Measurements from ENCODE around the gene N4BP2L1. TPM values are rescaled to one million over a fixed set of nuclear protein-coding genes. Genes with fewer than 3 reads are reported as not detected.

N4BP2L1 gene
- total and polyA plus RNA-seq, 4 donors = 11.0 to 64.6 (median 26.5) TPM

DNA sequence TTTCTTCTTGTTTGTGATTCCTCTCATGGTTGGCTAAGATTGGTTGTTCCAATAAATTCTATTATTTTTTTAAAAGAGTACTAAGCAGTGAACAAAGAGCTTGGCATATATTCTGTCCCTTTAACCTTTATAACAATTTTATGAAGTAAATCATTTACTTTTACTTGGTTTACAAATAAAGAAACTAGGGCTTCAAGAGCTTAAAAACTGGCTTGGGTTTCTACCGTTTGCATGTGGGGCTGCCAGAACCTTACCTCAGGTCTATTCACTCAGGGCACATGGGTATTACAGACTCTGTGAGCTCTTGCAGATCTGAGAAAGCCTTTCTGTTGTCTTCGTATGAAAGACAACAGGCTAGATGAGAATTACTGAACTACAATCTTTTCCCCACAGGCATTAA is 13.3 kb downstream of the N4BP2L1 start:
- TF ChIP-seq GABPA (IDR thresholded peaks at IDR 0.05 in 1 of 2, conservative IDR thresholded peaks at IDR 0.05 in 1 of 2) (no peak), NR2F2 (IDR thresholded peaks at IDR 0.05) (no peak), SP1 (IDR thresholded peaks at IDR 0.05) (peak; percentile 90), HNF4G (IDR thresholded peaks at IDR 0.05) (no peak), RAD21 (IDR thresholded peaks at IDR 0.05) (no peak), EGR1 (IDR thresholded peaks at IDR 0.05; ENCODE audit: low read depth in 2 of 2) (peak in 1 of 2 donors; percentile 7), YY1 (IDR thresholded peaks at IDR 0.05) (no peak), HNF4A (conservative IDR thresholded peaks at IDR 0.05) (peak in 1 of 2 donors; percentile 52), JUND (IDR thresholded peaks at IDR 0.05) (peak in 1 of 2 donors; percentile 57), RXRA (IDR thresholded peaks at IDR 0.05) (peak in 1 of 2 donors; percentile 71)
- TF ChIP-seq, protein P1, sequence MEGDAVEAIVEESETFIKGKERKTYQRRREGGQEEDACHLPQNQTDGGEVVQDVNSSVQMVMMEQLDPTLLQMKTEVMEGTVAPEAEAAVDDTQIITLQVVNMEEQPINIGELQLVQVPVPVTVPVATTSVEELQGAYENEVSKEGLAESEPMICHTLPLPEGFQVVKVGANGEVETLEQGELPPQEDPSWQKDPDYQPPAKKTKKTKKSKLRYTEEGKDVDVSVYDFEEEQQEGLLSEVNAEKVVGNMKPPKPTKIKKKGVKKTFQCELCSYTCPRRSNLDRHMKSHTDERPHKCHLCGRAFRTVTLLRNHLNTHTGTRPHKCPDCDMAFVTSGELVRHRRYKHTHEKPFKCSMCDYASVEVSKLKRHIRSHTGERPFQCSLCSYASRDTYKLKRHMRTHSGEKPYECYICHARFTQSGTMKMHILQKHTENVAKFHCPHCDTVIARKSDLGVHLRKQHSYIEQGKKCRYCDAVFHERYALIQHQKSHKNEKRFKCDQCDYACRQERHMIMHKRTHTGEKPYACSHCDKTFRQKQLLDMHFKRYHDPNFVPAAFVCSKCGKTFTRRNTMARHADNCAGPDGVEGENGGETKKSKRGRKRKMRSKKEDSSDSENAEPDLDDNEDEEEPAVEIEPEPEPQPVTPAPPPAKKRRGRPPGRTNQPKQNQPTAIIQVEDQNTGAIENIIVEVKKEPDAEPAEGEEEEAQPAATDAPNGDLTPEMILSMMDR (IDR thresholded peaks at IDR 0.05; ENCODE audit: low read depth, low read length, missing input control) = no peak
- TF ChIP-seq, protein P2, sequence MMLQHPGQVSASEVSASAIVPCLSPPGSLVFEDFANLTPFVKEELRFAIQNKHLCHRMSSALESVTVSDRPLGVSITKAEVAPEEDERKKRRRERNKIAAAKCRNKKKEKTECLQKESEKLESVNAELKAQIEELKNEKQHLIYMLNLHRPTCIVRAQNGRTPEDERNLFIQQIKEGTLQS (IDR thresholded peaks at IDR 0.05) = no peak
- TF ChIP-seq, protein P3, sequence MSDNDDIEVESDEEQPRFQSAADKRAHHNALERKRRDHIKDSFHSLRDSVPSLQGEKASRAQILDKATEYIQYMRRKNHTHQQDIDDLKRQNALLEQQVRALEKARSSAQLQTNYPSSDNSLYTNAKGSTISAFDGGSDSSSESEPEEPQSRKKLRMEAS (IDR thresholded peaks at IDR 0.05) = peak; percentile 31
- TF ChIP-seq, protein P4, sequence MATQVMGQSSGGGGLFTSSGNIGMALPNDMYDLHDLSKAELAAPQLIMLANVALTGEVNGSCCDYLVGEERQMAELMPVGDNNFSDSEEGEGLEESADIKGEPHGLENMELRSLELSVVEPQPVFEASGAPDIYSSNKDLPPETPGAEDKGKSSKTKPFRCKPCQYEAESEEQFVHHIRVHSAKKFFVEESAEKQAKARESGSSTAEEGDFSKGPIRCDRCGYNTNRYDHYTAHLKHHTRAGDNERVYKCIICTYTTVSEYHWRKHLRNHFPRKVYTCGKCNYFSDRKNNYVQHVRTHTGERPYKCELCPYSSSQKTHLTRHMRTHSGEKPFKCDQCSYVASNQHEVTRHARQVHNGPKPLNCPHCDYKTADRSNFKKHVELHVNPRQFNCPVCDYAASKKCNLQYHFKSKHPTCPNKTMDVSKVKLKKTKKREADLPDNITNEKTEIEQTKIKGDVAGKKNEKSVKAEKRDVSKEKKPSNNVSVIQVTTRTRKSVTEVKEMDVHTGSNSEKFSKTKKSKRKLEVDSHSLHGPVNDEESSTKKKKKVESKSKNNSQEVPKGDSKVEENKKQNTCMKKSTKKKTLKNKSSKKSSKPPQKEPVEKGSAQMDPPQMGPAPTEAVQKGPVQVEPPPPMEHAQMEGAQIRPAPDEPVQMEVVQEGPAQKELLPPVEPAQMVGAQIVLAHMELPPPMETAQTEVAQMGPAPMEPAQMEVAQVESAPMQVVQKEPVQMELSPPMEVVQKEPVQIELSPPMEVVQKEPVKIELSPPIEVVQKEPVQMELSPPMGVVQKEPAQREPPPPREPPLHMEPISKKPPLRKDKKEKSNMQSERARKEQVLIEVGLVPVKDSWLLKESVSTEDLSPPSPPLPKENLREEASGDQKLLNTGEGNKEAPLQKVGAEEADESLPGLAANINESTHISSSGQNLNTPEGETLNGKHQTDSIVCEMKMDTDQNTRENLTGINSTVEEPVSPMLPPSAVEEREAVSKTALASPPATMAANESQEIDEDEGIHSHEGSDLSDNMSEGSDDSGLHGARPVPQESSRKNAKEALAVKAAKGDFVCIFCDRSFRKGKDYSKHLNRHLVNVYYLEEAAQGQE (IDR thresholded peaks at IDR 0.05) = peak; percentile 72
- TF ChIP-seq, protein P5, sequence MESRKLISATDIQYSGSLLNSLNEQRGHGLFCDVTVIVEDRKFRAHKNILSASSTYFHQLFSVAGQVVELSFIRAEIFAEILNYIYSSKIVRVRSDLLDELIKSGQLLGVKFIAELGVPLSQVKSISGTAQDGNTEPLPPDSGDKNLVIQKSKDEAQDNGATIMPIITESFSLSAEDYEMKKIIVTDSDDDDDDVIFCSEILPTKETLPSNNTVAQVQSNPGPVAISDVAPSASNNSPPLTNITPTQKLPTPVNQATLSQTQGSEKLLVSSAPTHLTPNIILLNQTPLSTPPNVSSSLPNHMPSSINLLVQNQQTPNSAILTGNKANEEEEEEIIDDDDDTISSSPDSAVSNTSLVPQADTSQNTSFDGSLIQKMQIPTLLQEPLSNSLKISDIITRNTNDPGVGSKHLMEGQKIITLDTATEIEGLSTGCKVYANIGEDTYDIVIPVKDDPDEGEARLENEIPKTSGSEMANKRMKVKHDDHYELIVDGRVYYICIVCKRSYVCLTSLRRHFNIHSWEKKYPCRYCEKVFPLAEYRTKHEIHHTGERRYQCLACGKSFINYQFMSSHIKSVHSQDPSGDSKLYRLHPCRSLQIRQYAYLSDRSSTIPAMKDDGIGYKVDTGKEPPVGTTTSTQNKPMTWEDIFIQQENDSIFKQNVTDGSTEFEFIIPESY (IDR thresholded peaks at IDR 0.05) = peak; percentile 18
- Histone ChIP-seq H3K27ac (ENCODE audit: low read depth in 1 of 2, low read length in 2 of 2) (peak overlapping the region; percentile 58 to 86), H3K27me3 (ENCODE audit: control insufficient read depth in 4 of 4, insufficient read depth in 4 of 4, low read length in 3 of 4) (no peaks in the 10 kb centered on the region), H3K4me3 (ENCODE audit: low read depth in 1 of 3, low read length in 3 of 3) (no peak overlapping the region), H3K4me1 (ENCODE audit: control insufficient read depth in 4 of 4, insufficient read depth in 4 of 4, low read length in 3 of 4) (peaks cover 16 to 62% (median 43%) of the 10 kb centered on the region in 4 donors), H3K9me3 (ENCODE audit: control insufficient read depth in 4 of 4, low read length in 3 of 4) (no peaks in the 10 kb centered on the region), H3K9ac (ENCODE audit: low read depth in 1 of 2, low read length in 2 of 2) (no peak overlapping the region), H3K36me3 (ENCODE audit: control insufficient read depth in 4 of 4, insufficient read depth in 3 of 4, low read depth in 1 of 4, low read length in 3 of 4) (peaks cover 0 to 1% (median 0%) of the 10 kb centered on the region in 4 donors)
- WGBS = 33% methylated on average over 2 of the region's 2 CpGs
- no peak for DNase-seq (ENCODE audit: low spot score)

DNA sequence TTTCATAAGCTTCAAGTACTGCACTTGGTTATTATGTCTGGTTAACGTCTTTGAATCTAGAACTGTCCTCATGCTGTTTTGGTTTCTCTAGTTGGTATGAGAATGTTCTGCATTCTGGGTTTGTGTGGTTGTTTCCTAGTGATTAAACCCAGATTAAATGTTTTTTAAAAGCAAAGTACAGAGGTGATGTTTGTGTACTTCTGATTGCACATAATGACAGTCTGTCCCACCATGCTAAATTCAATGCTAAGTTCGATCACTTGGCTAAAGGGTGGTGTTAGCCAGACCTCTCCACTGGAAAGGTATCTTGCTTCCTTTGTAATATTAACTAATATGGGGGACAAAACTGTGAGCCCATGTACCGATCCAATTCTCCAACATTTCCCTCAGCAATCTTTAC is 14.6 kb downstream of the N4BP2L1 start:
- H3K9ac ChIP-seq (ENCODE audit: low read depth in 1 of 2, low read length in 2 of 2) = peak overlapping the region in 1 of 2 donors; percentile 29
- peaks cover 10 to 67% (median 51%) of the 10 kb centered on the region in 4 donors for H3K4me1 ChIP-seq (ENCODE audit: control insufficient read depth in 4 of 4, insufficient read depth in 4 of 4, low read length in 3 of 4)
- H3K9me3 ChIP-seq (ENCODE audit: control insufficient read depth in 4 of 4, low read length in 3 of 4) = no peaks in the 10 kb centered on the region
- H3K27me3 ChIP-seq (ENCODE audit: control insufficient read depth in 4 of 4, insufficient read depth in 4 of 4, low read length in 3 of 4) = no peaks in the 10 kb centered on the region
- no peak for DNase-seq (ENCODE audit: low spot score)
- H3K36me3 ChIP-seq (ENCODE audit: control insufficient read depth in 4 of 4, insufficient read depth in 3 of 4, low read depth in 1 of 4, low read length in 3 of 4) = peaks cover 0 to 1% (median 0%) of the 10 kb centered on the region in 4 donors
- H3K4me3 ChIP-seq (ENCODE audit: low read depth in 1 of 3, low read length in 3 of 3) = no peak overlapping the region
- peak overlapping the region; percentile 58 to 86 for H3K27ac ChIP-seq (ENCODE audit: low read depth in 1 of 2, low read length in 2 of 2)
- WGBS = 48% methylated on average over 3 of the region's 3 CpGs
- TF ChIP-seq, protein P4 (IDR thresholded peaks at IDR 0.05) = peak; percentile 73
- peak; percentile 71 for TF ChIP-seq SP1 (IDR thresholded peaks at IDR 0.05)
- TF ChIP-seq, protein P5 (IDR thresholded peaks at IDR 0.05) = no peak
- TF ChIP-seq FOXA2 (IDR thresholded peaks at IDR 0.05) = peak; percentile 40
- TF ChIP-seq FOXA1 (IDR thresholded peaks at IDR 0.05) = no peak
- peak; percentile 71 to 75 for TF ChIP-seq HNF4A (conservative IDR thresholded peaks at IDR 0.05)
- TF ChIP-seq JUND (IDR thresholded peaks at IDR 0.05) = no peak
- TF ChIP-seq TAF1 (conservative IDR thresholded peaks at IDR 0.05) = peak; percentile 49
- TF ChIP-seq RAD21 (IDR thresholded peaks at IDR 0.05) = no peak
- peak; percentile 76 for TF ChIP-seq YY1 (IDR thresholded peaks at IDR 0.05)
